ENCODE results near the gene AGAP1. TPM values are rescaled to one million over a fixed set of nuclear protein-coding genes. Genes with fewer than 3 reads are reported as not detected.

The AGAP1 gene
- total RNA-seq, 1 donor from 2014 or later: 13.5 TPM

DNA sequence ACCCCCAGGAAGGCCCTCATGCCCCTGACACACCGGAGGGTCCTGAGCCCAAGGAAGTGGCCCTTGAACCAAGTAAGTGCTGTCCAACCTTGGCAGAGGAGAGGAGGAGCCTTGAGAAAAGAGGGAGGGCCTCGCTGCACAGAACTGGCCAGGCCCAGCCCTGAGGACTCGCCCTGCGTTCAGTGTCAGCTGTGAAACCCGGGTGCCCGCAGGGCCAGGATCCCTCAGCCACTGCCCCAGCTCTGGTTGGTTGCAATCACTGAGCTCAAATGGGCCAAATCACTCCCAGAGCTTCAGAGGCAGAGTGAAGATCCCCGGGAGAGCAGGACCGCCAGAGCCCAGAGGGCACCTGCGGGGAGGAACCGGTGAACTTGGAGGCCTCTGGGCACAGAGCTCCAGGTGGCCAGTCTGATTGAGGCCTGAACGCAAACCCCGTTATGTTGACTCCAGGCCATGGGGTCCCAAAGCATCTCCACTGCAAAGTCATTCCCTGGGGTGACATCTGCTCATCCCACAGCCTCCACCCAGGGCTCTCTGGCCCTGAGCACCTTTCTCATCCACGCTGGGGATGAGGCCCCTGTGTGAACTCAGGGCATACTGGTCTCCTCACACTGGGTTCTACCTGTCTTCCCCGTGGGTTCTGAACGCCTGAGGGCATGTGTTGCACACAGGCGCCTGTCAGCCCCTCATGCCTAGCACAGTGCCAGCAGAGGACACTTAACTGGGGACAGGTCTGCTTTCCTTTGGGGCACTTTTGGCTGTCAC lies 662.4 kb downstream of the AGAP1 start:
- no peak for DNase-seq (ENCODE audit: low spot score)

- DNase-seq (ENCODE audit: low spot score): no peak
These were observed 663.0 kb downstream of the AGAP1 start for GRCh38 chr2:236156860-236157194.

DNA sequence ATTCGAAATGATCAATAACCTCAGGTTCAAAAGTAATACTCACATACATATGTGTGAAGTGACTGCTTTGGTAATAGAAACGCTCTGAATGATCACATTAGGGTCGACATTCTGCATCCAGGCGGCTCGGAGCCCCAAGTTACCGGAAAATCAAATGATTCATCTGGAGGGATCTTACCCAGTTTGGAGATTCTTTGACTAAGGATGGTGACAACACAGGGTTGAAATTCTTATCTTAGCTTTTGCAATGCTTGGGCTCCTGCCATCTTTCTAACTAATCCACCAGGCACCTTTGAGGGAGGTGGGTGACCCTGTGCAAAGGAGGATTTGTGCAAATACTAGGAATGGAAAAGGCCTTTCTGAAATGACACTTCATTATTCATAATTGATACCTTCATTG lies 663.5 kb downstream of the AGAP1 start:
- DNase-seq (ENCODE audit: low spot score): no peak

- no peak for DNase-seq (ENCODE audit: low spot score)
These were observed 664.1 kb downstream of the AGAP1 start for GRCh38 chr2:236157815-236158498.

DNA sequence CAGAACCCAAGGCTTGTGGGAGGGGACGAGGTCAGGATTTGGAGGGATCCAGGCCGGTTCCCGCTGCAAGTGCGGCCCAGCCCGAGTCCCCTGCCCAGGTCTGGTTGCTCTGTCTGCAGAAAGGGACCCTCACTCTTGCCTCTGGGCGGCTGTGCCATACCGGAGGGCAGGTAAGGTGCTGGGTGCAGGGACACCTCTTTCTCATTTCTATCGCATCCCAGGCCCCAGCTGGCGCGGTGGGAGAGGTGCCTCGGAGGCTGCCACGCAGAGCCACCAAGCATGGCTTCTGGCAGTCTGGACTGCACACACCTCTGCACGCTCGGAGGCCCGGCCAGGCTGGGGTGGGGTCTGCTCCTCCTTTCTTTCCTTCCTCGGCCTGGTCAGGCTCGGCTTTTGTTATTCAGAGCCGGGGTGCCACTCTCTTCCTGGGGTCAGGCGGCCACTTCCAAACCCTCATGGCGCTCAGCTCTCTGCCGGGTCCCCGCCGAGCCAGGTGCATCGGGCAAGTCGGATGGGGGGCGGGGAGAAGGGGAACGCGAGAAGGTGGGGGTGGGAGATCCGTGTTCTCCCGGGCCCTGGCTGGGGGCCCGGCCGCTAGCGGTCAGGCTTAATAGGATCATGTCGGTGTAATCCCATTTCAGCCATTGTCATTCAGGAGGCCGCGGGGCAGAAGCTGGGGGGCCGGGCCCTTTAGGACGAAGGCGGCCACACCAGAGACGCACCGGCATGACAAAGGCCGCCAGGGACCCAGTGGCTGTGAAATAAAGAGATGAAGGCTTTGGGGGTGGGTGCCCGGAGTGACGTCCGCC lies 665.3 kb downstream of the AGAP1 start:
- DNase-seq (ENCODE audit: low spot score): no peak

- no peak for DNase-seq (ENCODE audit: low spot score)
These were observed 665.9 kb downstream of the AGAP1 start for GRCh38 chr2:236159778-236160170.

DNA sequence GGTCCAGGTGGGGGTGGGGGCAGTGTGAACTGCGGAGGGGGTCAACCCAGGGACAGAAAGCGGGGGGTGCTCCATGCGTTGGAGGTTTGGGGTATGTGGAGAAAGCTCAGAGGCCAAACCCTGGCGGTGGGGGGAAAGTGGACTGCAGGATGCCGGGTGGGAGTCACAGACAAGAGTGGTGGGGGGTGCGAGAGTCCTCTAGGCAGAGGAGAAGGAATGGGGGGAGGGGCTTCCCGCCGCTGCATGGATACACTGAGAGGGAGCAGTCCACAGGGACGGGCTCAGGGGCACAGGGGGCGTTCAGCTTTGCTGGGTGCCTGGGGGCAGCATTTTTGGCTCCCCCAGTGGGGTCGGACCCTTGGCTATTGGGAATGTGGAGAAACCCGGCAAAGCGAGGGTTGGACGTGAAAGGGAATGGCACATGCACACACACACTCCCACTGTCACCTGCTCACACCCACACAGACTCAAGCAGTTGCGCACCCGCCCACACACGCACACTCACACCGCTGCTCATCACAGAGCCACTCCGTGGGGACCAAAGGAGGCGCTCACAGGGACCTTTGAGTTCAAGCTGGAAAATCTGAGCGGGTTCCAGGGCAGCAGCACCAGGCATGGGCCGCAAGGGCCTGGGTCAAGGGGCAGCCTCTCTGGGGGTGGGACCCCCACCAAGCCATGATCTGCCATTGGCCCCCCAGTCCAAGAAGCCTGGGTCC lies 666.7 kb downstream of the AGAP1 start:
- DNase-seq (ENCODE audit: low spot score): no peak

- no peak for DNase-seq (ENCODE audit: low spot score)
These were observed 667.2 kb downstream of the AGAP1 start for GRCh38 chr2:236161082-236161462.

- no peak for DNase-seq (ENCODE audit: low spot score)
These were observed 667.7 kb downstream of the AGAP1 start for GRCh38 chr2:236161531-236161930.

DNA sequence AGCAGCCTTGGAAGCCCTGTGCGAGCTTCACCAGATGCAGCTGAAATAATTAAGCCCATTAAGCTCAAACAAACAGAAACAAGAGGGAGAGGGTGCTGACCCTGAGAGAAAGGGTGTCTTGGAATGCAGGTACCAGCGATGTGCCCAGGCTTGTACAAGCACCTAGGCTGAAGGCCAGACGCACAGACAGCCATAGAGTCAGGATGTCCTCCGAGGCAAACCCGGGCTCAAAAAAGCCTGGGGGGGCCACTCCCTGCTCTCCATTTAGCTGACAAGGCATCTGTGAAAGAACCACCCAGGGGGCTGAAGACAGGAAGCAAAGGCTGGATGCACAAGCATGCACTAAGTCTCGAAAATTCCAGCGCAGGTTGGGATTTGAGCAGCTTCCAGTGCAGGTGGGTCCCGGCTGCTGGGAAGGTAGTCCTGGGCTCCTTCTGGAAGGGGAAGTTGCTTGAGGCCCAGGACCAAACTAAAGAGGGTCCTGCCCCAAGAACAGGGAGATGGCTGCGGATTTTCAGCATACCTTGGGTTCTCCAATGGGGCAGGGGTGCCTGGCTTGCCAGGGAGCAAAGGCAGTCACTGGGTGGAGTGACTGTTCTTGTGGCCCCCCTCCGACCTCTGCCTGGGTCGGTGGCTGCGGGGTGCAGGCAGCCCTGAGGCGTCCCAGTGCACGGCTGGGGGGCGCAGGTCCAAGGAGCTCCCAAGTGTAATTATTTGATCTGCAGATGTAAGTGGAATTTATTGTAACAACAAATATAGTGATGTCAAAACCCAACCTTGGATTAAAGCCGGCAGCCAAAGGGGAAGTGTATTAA lies 668.4 kb downstream of the AGAP1 start:
- DNase-seq (ENCODE audit: low spot score): no peak

DNA sequence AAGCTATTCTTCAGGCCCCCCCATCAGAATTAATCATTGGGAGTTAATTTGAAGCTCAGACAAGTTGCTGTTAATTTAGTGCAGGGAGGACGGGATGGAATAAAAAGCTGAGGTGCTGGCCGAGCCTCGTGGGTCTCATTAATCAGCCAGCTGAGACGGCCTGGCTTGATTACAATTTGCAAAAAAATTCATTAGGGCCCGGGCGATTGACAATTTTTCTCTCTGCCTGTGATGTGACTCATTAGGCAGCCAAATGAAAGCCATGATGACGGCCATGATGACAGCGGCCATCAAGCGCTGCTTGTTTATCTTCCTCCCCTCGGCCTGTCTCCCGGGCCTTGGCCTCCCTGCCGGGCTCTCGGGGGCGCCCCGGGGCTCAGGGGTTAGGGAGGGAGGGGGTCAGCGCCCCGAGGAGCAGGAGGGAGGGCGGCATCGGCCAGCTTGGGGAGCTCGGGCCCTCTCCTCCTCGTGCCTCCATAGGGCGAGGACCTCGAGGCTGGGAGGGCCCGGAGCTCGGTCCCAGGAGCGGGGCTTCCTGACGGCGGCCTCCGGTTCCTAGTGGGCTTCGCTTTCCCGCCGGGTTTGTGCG lies 669.1 kb downstream of the AGAP1 start:
- DNase-seq (ENCODE audit: low spot score): no peak

- no peak for DNase-seq (ENCODE audit: low spot score)
These were observed 669.8 kb downstream of the AGAP1 start for GRCh38 chr2:236163471-236164200.

- no peak for DNase-seq (ENCODE audit: low spot score)
These were observed 670.5 kb downstream of the AGAP1 start for GRCh38 chr2:236164201-236164924.

DNA sequence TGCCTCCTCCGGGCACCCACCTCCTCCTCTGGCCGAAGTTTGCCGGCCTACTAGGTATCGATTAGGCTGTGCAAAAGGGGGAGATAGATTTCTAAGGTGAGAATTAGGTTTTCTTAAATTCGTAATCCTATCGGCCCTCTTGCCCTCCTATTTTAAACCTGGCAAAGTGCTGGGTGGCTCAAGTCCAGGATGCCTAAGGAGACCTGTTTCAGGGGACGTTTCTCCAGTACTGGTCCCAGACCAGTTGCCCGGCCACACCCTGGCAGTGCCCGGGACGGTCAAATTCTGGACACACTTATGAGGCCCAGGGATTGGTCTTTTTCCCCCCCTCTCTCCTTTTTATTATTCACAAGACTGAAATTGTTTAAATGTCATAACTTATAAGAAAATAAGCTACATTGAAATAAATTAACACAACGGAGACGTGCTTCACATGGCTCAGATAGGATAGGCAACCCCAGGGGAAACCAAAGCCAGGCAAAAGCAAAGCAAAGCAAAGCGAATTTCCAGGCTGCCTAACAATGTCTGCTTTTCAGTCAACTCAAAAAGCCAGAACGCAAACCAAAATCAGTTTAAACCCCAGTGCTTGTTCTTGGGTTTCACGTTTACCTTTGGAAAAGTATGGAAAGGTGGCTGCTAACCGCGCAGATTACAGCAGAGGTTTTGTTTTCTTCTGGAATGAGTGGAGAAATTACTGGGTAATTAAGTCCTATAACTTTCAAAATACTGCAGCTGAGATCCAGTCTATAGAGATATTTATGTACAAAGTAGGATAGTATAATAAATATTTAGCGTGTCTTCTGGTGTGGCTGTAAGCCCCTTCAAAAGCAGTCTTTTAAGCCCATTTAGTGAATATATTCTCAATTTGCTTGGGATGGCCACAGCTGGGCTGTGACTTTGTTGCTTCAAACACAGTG lies 671.3 kb downstream of the AGAP1 start:
- DNase-seq (ENCODE audit: low spot score): no peak

DNA sequence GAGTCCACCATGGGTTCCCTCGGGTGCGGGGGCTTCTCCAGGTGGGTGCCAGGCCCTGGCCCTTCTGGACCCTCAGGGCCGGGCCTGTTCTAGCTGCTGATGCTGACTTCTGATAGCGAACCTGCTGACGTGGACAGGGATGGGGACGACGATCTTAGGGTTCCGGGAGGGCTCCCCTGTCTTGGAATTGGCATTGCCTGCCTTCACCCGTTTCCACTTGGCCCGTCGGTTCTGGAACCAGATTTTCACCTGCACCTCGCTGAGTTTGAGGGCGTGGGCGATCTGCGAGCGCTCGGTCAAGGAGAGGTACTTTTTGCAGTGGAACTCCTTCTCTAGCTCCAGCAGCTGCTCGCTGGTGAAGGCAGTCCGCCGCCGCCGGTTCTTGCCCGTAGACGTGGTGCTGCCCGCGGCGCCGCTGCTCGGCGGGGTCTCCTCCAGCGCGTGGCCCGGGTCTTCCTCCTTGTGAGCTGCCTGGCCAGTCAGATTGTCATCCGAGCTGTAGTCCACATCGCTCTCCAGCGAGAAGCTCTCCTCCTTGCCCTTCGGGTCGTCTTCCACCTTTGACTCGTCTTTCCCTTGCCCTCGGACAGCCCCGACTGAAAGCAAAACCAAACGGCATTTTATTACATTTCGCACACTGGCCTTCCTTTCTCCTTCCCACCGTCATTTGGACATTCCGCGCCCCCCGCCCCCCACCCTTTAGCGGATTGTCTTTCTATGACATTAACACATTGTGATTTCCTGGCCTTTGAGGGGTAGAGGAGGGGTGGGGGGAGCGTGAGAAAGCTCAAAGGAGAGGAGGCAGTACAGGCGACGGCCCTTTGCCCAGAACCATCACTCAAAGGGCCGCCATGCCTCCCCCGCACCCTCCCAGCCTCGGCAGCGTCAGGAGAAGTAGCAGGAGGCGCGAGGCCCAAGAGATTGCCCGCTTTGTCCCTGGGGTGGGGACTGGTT lies 672.3 kb downstream of the AGAP1 start:
- DNase-seq (ENCODE audit: low spot score): no peak

DNA sequence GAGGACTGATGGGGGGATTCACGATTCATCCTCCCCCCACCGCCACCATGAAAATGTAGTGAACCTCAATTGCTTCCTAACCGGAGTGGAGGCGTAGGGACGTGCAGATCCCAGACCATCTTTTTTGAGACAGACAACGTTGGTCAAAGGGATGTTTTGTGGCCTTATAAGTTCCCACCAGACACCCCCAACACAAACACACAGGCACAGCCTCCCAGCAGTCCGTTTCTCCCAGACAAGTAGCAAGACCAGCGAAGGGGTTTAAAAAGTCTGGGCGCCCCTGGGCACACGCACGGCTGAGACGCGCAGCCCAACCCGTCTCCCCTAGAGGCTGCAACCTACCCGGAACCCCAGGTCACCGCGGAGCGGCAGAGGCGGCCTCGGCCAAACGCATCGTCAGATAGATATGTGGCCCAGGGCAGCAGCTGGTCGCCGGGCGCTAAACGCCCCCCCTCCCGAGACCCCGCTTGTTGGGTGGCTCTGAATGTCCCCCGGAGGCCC lies 673.0 kb downstream of the AGAP1 start:
- no peak for DNase-seq (ENCODE audit: low spot score)

Measured in umbilical cord (tissue), 2 donors.